ENCODE data around the gene CELF2. TPM values are rescaled to one million over a fixed set of nuclear protein-coding genes. Genes with fewer than 3 reads are reported as not detected.

CELF2 gene
- total and polyA plus RNA-seq, 2 experiments from 2014 or later: 14.4 to 26.5 TPM

GRCh38 chr10:11236234-11236633, 218.6 kb downstream of the CELF2 start:
- H3K9me2 ChIP-seq (ENCODE audit: insufficient read depth): no peaks in the 10 kb centered on the region
- no peak overlapping the region for H3K4me2 ChIP-seq (ENCODE audit: unreplicated experiment)
- no peak overlapping the region for H2AFZ ChIP-seq
- H3K27ac ChIP-seq: no peak overlapping the region
- H3F3A ChIP-seq (ENCODE audit: insufficient read depth): no peaks in the 10 kb centered on the region
- no peaks in the 10 kb centered on the region; the same call in 1 of the 2 replicates for H4K20me1 ChIP-seq (ENCODE audit: insufficient read depth)
- H3K36me3 ChIP-seq (ENCODE audit: low read depth): no peaks in the 10 kb centered on the region
- TF ChIP-seq EZH2phosphoT487 (IDR thresholded peaks at IDR 0.05; ENCODE audit: insufficient read depth, low read depth) (no peak), EZH2 (IDR thresholded peaks at IDR 0.05; ENCODE audit: insufficient read depth, poor library complexity, severe bottlenecking) (no peak)
- WGBS, 2 experiments (ENCODE audit: low coverage in 1 of 2, low lambda C conversion rate in 2 of 2, missing lambda C conversion rate in 2 of 2): 82 to 85% methylated on average over 2 of the region's 2 CpGs
- H3K27me3 ChIP-seq (replicated peaks; ENCODE audit: insufficient read depth): no peaks in the 10 kb centered on the region
- H3K4me1 ChIP-seq (ENCODE audit: insufficient read depth): 0 out of 2 replicates have a peak, but pooled peaks cover 6% of the 10 kb centered on the region
- in situ Hi-C loops (cut with MboI): no loop called here
- no peak overlapping the region for H3K4me3 ChIP-seq
- H3K79me2 ChIP-seq (ENCODE audit: insufficient read depth): no peaks in the 10 kb centered on the region
- H3K9me3 ChIP-seq (ENCODE audit: low read depth): no peaks in the 10 kb centered on the region
- no peak overlapping the region for H3K9ac ChIP-seq
- no peak for DNase-seq

DNA sequence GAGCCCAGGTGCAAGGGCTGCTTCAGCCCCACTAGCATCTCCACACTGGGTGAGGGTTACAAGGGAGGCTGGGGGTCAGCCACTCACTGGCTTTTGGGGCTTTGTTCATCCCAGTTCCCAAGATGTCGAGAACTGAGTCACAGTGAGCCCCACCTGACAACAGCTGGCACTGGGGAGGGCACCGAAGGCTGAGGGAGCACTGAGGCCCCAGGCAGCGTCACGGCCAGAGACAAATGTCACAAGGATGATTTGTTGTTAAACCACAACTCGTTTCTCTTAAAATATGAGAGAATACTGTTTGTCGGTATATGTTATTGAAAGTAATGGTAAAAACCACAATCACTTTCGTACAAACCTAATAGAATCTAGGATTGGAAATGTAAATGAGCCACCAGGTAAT, 219.9 kb downstream of the CELF2 start:
- DNase-seq: no peak
- Histone ChIP-seq H3K9ac (no peak overlapping the region), H3K9me3 (ENCODE audit: low read depth) (no peaks in the 10 kb centered on the region), H3F3A (ENCODE audit: insufficient read depth) (no peaks in the 10 kb centered on the region), H2AFZ (no peak overlapping the region), H3K4me2 (ENCODE audit: unreplicated experiment) (no peak overlapping the region), H3K79me2 (ENCODE audit: insufficient read depth) (no peaks in the 10 kb centered on the region), H3K4me1 (ENCODE audit: insufficient read depth) (0 out of 2 replicates have a peak, but pooled peaks cover 6% of the 10 kb centered on the region), H3K36me3 (ENCODE audit: low read depth) (no peaks in the 10 kb centered on the region), H4K20me1 (ENCODE audit: insufficient read depth) (no peaks in the 10 kb centered on the region; the same call in 1 of the 2 replicates), H3K27ac (no peak overlapping the region), H3K9me2 (ENCODE audit: insufficient read depth) (no peaks in the 10 kb centered on the region), H3K4me3 (no peak overlapping the region), H3K27me3 (replicated peaks; ENCODE audit: insufficient read depth) (no peaks in the 10 kb centered on the region)
- WGBS, 2 experiments (ENCODE audit: low coverage in 1 of 2, low lambda C conversion rate in 2 of 2, missing lambda C conversion rate in 2 of 2): 71 to 76% methylated on average over 7 of the region's 7 CpGs
- in situ Hi-C loops (cut with MboI): no loop called here
- no peak for TF ChIP-seq EZH2phosphoT487 (IDR thresholded peaks at IDR 0.05; ENCODE audit: insufficient read depth, low read depth)
- no peak for TF ChIP-seq EZH2 (IDR thresholded peaks at IDR 0.05; ENCODE audit: insufficient read depth, poor library complexity, severe bottlenecking)

DNA sequence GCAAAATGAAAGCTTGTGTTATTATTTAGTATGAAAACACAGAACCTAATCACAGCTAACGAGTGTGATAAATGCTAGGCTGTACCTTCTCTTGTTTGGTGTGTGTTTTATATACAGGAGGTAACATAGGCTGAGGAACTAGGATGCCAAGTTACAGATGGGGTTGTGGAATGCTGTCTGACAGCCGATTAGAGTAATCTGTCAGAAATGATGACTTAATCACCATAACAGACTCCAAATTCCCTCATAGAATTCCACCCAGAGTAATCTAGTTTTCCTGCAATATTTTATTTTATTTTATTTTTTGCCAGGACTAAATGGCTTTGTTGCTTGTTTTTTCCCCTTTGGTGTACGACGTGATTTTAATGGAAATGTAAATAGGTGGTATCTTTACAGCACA, 221.2 kb downstream of the CELF2 start:
- 45 to 48% methylated on average over 4 of the region's 4 CpGs for WGBS, 2 experiments (ENCODE audit: low coverage in 1 of 2, low lambda C conversion rate in 2 of 2, missing lambda C conversion rate in 2 of 2)
- H3K27me3 ChIP-seq (replicated peaks; ENCODE audit: insufficient read depth): no peaks in the 10 kb centered on the region
- H2AFZ ChIP-seq: no peak overlapping the region
- H3K9me2 ChIP-seq (ENCODE audit: insufficient read depth): no peaks in the 10 kb centered on the region
- H3K9ac ChIP-seq: no peak overlapping the region
- H3F3A ChIP-seq (ENCODE audit: insufficient read depth): no peaks in the 10 kb centered on the region
- H3K9me3 ChIP-seq (ENCODE audit: low read depth): no peaks in the 10 kb centered on the region
- in situ Hi-C loops (cut with MboI): no loop called here
- no peaks in the 10 kb centered on the region; the same call in 1 of the 2 replicates for H4K20me1 ChIP-seq (ENCODE audit: insufficient read depth)
- H3K4me1 ChIP-seq (ENCODE audit: insufficient read depth): 0 out of 2 replicates have a peak, but pooled peaks cover 6% of the 10 kb centered on the region
- no peak overlapping the region for H3K4me2 ChIP-seq (ENCODE audit: unreplicated experiment)
- no peaks in the 10 kb centered on the region for H3K36me3 ChIP-seq (ENCODE audit: low read depth)
- H3K27ac ChIP-seq: no peak overlapping the region
- H3K4me3 ChIP-seq: no peak overlapping the region
- H3K79me2 ChIP-seq (ENCODE audit: insufficient read depth): no peaks in the 10 kb centered on the region
- no peak for DNase-seq
- no peak for TF ChIP-seq EZH2phosphoT487 (IDR thresholded peaks at IDR 0.05; ENCODE audit: insufficient read depth, low read depth)
- TF ChIP-seq EZH2 (IDR thresholded peaks at IDR 0.05; ENCODE audit: insufficient read depth, poor library complexity, severe bottlenecking): no peak

DNA sequence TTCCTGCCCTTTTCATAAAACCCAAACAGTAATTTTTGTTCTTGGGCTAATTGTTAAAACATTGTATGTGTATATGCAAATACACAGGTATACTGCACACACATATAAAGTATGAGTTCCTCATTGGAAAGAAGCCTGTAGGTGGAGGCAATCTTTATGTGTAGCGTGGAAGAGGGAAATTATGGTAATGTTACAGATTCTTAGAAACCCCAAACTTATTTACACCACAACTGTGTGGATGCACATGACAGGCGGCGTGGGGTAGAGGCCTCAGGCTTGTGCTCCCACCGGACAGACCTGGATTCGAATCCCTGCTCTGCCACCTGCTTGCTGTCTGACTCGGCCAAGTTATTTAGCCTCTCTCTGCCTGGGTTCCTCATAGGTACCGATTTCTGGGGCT, 223.0 kb downstream of the CELF2 start:
- H2AFZ ChIP-seq: no peak overlapping the region
- no peaks in the 10 kb centered on the region for H3F3A ChIP-seq (ENCODE audit: insufficient read depth)
- H3K9ac ChIP-seq: no peak overlapping the region
- no peak overlapping the region for H3K4me3 ChIP-seq
- H4K20me1 ChIP-seq (ENCODE audit: insufficient read depth): no peaks in the 10 kb centered on the region
- WGBS, 2 experiments (ENCODE audit: low coverage in 1 of 2, low lambda C conversion rate in 2 of 2, missing lambda C conversion rate in 2 of 2): 81 to 90% methylated on average over 7 of the region's 7 CpGs
- no peaks in the 10 kb centered on the region for H3K9me2 ChIP-seq (ENCODE audit: insufficient read depth)
- DNase-seq: no peak
- H3K27me3 ChIP-seq (replicated peaks; ENCODE audit: insufficient read depth): no peaks in the 10 kb centered on the region
- TF ChIP-seq EZH2 (IDR thresholded peaks at IDR 0.05; ENCODE audit: insufficient read depth, poor library complexity, severe bottlenecking): no peak
- no peak for TF ChIP-seq EZH2phosphoT487 (IDR thresholded peaks at IDR 0.05; ENCODE audit: insufficient read depth, low read depth)
- no peak overlapping the region for H3K4me2 ChIP-seq (ENCODE audit: unreplicated experiment)
- no peaks in the 10 kb centered on the region for H3K36me3 ChIP-seq (ENCODE audit: low read depth)
- no peaks in the 10 kb centered on the region for H3K79me2 ChIP-seq (ENCODE audit: insufficient read depth)
- no peak overlapping the region for H3K27ac ChIP-seq
- H3K4me1 ChIP-seq (ENCODE audit: insufficient read depth): no peaks in the 10 kb centered on the region
- in situ Hi-C loops (cut with MboI): no loop called here
- H3K9me3 ChIP-seq (ENCODE audit: low read depth): no peaks in the 10 kb centered on the region

Data from GM23248 (cell line).